ENCODE results near the gene YDJC. TPM values are rescaled to one million over a fixed set of nuclear protein-coding genes. Genes with fewer than 3 reads are reported as not detected.

YDJC gene
- total and polyA plus RNA-seq, 2 of the 8 experiments (the other 6 are each of a cell fraction or from before 2014, with no cell fraction given), result 36.7 to 45.2 TPM

GRCh38 chr22:21642584-21643448 lies 13.0 kb upstream of the YDJC start (continued):
- TF ChIP-seq RBBP5 (IDR thresholded peaks at IDR 0.05; ENCODE audit: borderline replicate concordance, low read depth, low read length), result no peak
- TF ChIP-seq SUZ12 (IDR thresholded peaks at IDR 0.05; ENCODE audit: low read length), result peak; percentile 11; the same call in 1 of the 2 replicates
- no peak for TF ChIP-seq KDM1A (IDR thresholded peaks at IDR 0.05; ENCODE audit: borderline replicate concordance, low read length)
- no peak for TF ChIP-seq SIX5 (IDR thresholded peaks at IDR 0.05; ENCODE audit: low read depth, low read length)
- no peak for TF ChIP-seq MAFK (IDR thresholded peaks at IDR 0.05; ENCODE audit: low read depth, low read length)
- peak; percentile 50 for TF ChIP-seq MAX (IDR thresholded peaks at IDR 0.05)
- no peak for TF ChIP-seq CEBPB (IDR thresholded peaks at IDR 0.05; ENCODE audit: low read depth, low read length)
- no peak for TF ChIP-seq HDAC6 (IDR thresholded peaks at IDR 0.05; ENCODE audit: low read depth, low read length)
- TF ChIP-seq ASH2L (IDR thresholded peaks at IDR 0.05; ENCODE audit: low read length), result peak; percentile 36
- TF ChIP-seq SRF (IDR thresholded peaks at IDR 0.05; ENCODE audit: low read depth, low read length), result no peak
- peak; percentile 49; the same call in 1 of the 2 replicates for TF ChIP-seq BACH1 (IDR thresholded peaks at IDR 0.05; ENCODE audit: low read length)
- TF ChIP-seq, protein P1, sequence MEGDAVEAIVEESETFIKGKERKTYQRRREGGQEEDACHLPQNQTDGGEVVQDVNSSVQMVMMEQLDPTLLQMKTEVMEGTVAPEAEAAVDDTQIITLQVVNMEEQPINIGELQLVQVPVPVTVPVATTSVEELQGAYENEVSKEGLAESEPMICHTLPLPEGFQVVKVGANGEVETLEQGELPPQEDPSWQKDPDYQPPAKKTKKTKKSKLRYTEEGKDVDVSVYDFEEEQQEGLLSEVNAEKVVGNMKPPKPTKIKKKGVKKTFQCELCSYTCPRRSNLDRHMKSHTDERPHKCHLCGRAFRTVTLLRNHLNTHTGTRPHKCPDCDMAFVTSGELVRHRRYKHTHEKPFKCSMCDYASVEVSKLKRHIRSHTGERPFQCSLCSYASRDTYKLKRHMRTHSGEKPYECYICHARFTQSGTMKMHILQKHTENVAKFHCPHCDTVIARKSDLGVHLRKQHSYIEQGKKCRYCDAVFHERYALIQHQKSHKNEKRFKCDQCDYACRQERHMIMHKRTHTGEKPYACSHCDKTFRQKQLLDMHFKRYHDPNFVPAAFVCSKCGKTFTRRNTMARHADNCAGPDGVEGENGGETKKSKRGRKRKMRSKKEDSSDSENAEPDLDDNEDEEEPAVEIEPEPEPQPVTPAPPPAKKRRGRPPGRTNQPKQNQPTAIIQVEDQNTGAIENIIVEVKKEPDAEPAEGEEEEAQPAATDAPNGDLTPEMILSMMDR (IDR thresholded peaks at IDR 0.05; ENCODE audit: control extremely low read depth in 1 of 3, insufficient read depth in 1 of 3, low read depth in 1 of 3, low read length in 3 of 3), result peak; percentile 60 to 63 (median 62)
- peak; percentile 38; the same call in 1 of the 2 replicates for TF ChIP-seq E2F6 (IDR thresholded peaks at IDR 0.05)
- TF ChIP-seq RAD21 (IDR thresholded peaks at IDR 0.05 in 1 of 2, conservative IDR thresholded peaks at IDR 0.05 in 1 of 2; ENCODE audit: low read depth in 2 of 2, low read length in 2 of 2), result peak; percentile 61 to 73
- no peak for TF ChIP-seq BRCA1 (IDR thresholded peaks at IDR 0.05; ENCODE audit: low read depth, low read length)
- 0 out of 4 replicates have a peak, but pooled peaks of 1 of the 2 experiments have one; percentile 54 for TF ChIP-seq HDAC2 (IDR thresholded peaks at IDR 0.05; ENCODE audit: borderline replicate concordance in 1 of 2, low read depth in 2 of 2, low read length in 2 of 2)
- TF ChIP-seq CREB1 (IDR thresholded peaks at IDR 0.05), result no peak
- 0 out of 4 replicates have a peak, but pooled peaks of 1 of the 2 experiments have one; percentile 24 for TF ChIP-seq SIN3A (conservative IDR thresholded peaks at IDR 0.05 in 1 of 2, IDR thresholded peaks at IDR 0.05 in 1 of 2; ENCODE audit: low read depth in 1 of 2, low read length in 2 of 2)
- no peak for TF ChIP-seq EP300 (IDR thresholded peaks at IDR 0.05; ENCODE audit: borderline replicate concordance in 1 of 2, low read depth in 2 of 2, low read length in 2 of 2)

Data from H1 (cell line).